HG02642 (cell line): ENCODE data around the gene USP48.

ENCODE experiments used
- ATAC-seq: cut with Tn5 transposase; IDR thresholded peaks from one replicate; pipeline ENCODE4 v1.9.1; 2021; ENCODE audit warnings: mild to moderate bottlenecking; ENCODE audit not compliant: unreplicated experiment, poor library complexity

The USP48 gene

GRCh38 chr1:21752186-21752585 lies 30.8 kb downstream of the USP48 start:
- no peak for ATAC-seq

GRCh38 chr1:21751281-21751680 lies 31.7 kb downstream of the USP48 start:
- no peak for ATAC-seq

- no peak for ATAC-seq
These were observed 32.1 kb downstream of the USP48 start for GRCh38 chr1:21750841-21751240.

- ATAC-seq: no peak
These were observed 33.0 kb downstream of the USP48 start for GRCh38 chr1:21749859-21750468.

GRCh38 chr1:21749109-21749508 lies 33.8 kb downstream of the USP48 start:
- no peak for ATAC-seq

GRCh38 chr1:21743476-21743875 lies 39.5 kb downstream of the USP48 start:
- ATAC-seq: no peak

- ATAC-seq: no peak
These were observed 40.4 kb downstream of the USP48 start for GRCh38 chr1:21742578-21742977.

GRCh38 chr1:21741206-21741605 lies 41.7 kb downstream of the USP48 start:
- ATAC-seq: no peak

GRCh38 chr1:21736876-21737275 lies 46.1 kb downstream of the USP48 start:
- no peak for ATAC-seq

GRCh38 chr1:21736011-21736410 lies 46.9 kb downstream of the USP48 start:
- ATAC-seq: no peak

GRCh38 chr1:21734526-21734925 lies 48.4 kb downstream of the USP48 start:
- ATAC-seq: no peak

- ATAC-seq: no peak
These were observed 50.3 kb downstream of the USP48 start for GRCh38 chr1:21732664-21733063.

- ATAC-seq: no peak
These were observed 57.1 kb downstream of the USP48 start for GRCh38 chr1:21725748-21726392.

- ATAC-seq: no peak
These were observed 58.4 kb downstream of the USP48 start for GRCh38 chr1:21724570-21724969.

- ATAC-seq: no peak
These were observed 58.9 kb downstream of the USP48 start for GRCh38 chr1:21724098-21724497.

- no peak for ATAC-seq
These were observed 61.5 kb downstream of the USP48 start for GRCh38 chr1:21721295-21721985.

GRCh38 chr1:21716169-21716568 lies 66.8 kb downstream of the USP48 start:
- ATAC-seq: no peak

GRCh38 chr1:21707891-21708290 lies 75.1 kb downstream of the USP48 start:
- no peak for ATAC-seq

- no peak for ATAC-seq
These were observed 75.7 kb downstream of the USP48 start for GRCh38 chr1:21707086-21707840.

GRCh38 chr1:21706151-21706835 lies 76.7 kb downstream of the USP48 start:
- no peak for ATAC-seq
